Fibroblast of skin of back (primary cell): Measurements from ENCODE around the gene CYP19A1.
"Not testable (repeated sequence)": the region's sequence is repeated elsewhere in the genome, so short reads cannot be mapped to it uniquely, and the experiment has no call there.

Experiments
- DNase-seq: peaks from one replicate; pipeline ENCODE4 v3.0.0-alpha.2; 2013

CYP19A1 gene

GRCh38 chr15:51201581-51201980 lies 136.8 kb downstream of the CYP19A1 start:
- DNase-seq = no peak

- DNase-seq = no peak
Measured at GRCh38 chr15:51200792-51201191, 137.6 kb downstream of the CYP19A1 start.

- no peak for DNase-seq
Measured at GRCh38 chr15:51199541-51199940, 138.9 kb downstream of the CYP19A1 start.

- DNase-seq = no peak
Measured at GRCh38 chr15:51198701-51199232, 139.6 kb downstream of the CYP19A1 start.

GRCh38 chr15:51195459-51195858 lies 142.9 kb downstream of the CYP19A1 start:
- no peak for DNase-seq

- no peak for DNase-seq
Measured at GRCh38 chr15:51193979-51194378, 144.4 kb downstream of the CYP19A1 start.

- DNase-seq = peak; percentile 70
Measured at GRCh38 chr15:51193526-51193925, 144.9 kb downstream of the CYP19A1 start.

GRCh38 chr15:51192521-51193280 lies 145.7 kb downstream of the CYP19A1 start:
- DNase-seq = peak; percentile 78

- DNase-seq = no peak
Measured at GRCh38 chr15:51191766-51192165, 146.6 kb downstream of the CYP19A1 start.

GRCh38 chr15:51191072-51191670 lies 147.2 kb downstream of the CYP19A1 start:
- no peak for DNase-seq

- DNase-seq = no peak
Measured at GRCh38 chr15:51190424-51191068, 147.8 kb downstream of the CYP19A1 start.

GRCh38 chr15:51189669-51190385 lies 148.6 kb downstream of the CYP19A1 start:
- DNase-seq = no peak

- DNase-seq = not testable (repeated sequence)
Measured at GRCh38 chr15:51188791-51189190, 149.6 kb downstream of the CYP19A1 start.

GRCh38 chr15:51186891-51187290 lies 151.5 kb downstream of the CYP19A1 start:
- no peak for DNase-seq

- DNase-seq = no peak
Measured at GRCh38 chr15:51186181-51186705, 152.2 kb downstream of the CYP19A1 start.

- DNase-seq = no peak
Measured at GRCh38 chr15:51185213-51186159, 152.9 kb downstream of the CYP19A1 start.

GRCh38 chr15:51184627-51185026 lies 153.8 kb downstream of the CYP19A1 start:
- no peak for DNase-seq

GRCh38 chr15:51183076-51183475 lies 155.3 kb downstream of the CYP19A1 start:
- DNase-seq = no peak

GRCh38 chr15:51181905-51182304 lies 156.5 kb downstream of the CYP19A1 start:
- DNase-seq = no peak

- DNase-seq = no peak
Measured at GRCh38 chr15:51181221-51181620, 157.2 kb downstream of the CYP19A1 start.

- no peak for DNase-seq
Measured at GRCh38 chr15:51180534-51180933, 157.9 kb downstream of the CYP19A1 start.
